T-cell (primary cell): Measurements from ENCODE around the gene PIGH. TPM values are rescaled to one million over a fixed set of nuclear protein-coding genes. Genes with fewer than 3 reads are reported as not detected.

Experiments used
- ATAC-seq, 4 experiments: fragments of 200-7000 bp in 3 of 4; fragments of 150-1000 bp in 1 of 4; cut with Tn5 transposase; replicated peaks in 1 of 4; 1 replicate in 3 of 4; 2 replicates in 1 of 4; pipeline ENCODE4 v1.10.0; 2021; ENCODE audit warnings: moderate library complexity in 3 of 4, mild to moderate bottlenecking in 2 of 4, moderate number of reproducible peaks in 1 of 4
- CTCF ChIA-PET, 2 donors: fragments of 300-600 bp; sonication (Branson Sonifier 250); formaldehyde crosslinking; loops; one replicate each; lab custom pipeline; 2022; ENCODE audit warnings: antibody characterized with exemption in 2 of 2; lab: Charles Lee
- POLR2A ChIA-PET, 2 donors: fragments of 300-600 bp; sonication (Branson Sonifier 250); formaldehyde crosslinking; loops; one replicate each; lab custom pipeline; 2022; ENCODE audit warnings: antibody characterized with exemption in 2 of 2; lab: Charles Lee
- DNase-seq, 35 experiments: peaks; one replicate each; pipeline versions ENCODE4 v3.0.0 to v3.0.0-alpha.2; 2013 to 2023
- H3K27ac ChIP-seq: one replicate; pipeline ENCODE4 v1.5.1; 2013; ENCODE audit warnings: low read length
- H3K27me3 ChIP-seq, 2 experiments: replicated peaks in 1 of 2; 1 replicate in 1 of 2; 2 replicates in 1 of 2; pipeline versions ENCODE4 v1.6.1 to v1.7.0; 2013; ENCODE audit warnings: low read length in 1 of 2, mixed read lengths in 1 of 2; ENCODE audit not compliant: control insufficient read depth in 2 of 2, insufficient read depth in 2 of 2; ENCODE audit errors: extremely low read depth in 1 of 2
- H3K36me3 ChIP-seq, 2 donors: 1 replicate in 1 of 2; 2 replicates in 1 of 2; pipeline versions ENCODE4 v1.6.1 to v1.7.0; 2013; ENCODE audit warnings: low read length in 1 of 2; ENCODE audit not compliant: control insufficient read depth in 2 of 2, insufficient read depth in 1 of 2; ENCODE audit errors: extremely low read depth in 1 of 2
- H3K4me1 ChIP-seq, 2 experiments: 1 replicate in 1 of 2; 2 replicates in 1 of 2; pipeline versions ENCODE4 v1.6.1 to v1.7.0; 2013; ENCODE audit warnings: low read length in 2 of 2, mixed read lengths in 1 of 2; ENCODE audit not compliant: insufficient read depth in 2 of 2, control insufficient read depth in 1 of 2; ENCODE audit errors: extremely low read depth in 1 of 2
- H3K4me3 ChIP-seq, 2 donors: 1 replicate in 1 of 2; 2 replicates in 1 of 2; pipeline versions ENCODE4 v1.5.1 to v1.7.0; 2013; ENCODE audit warnings: mild to moderate bottlenecking in 2 of 2, low read length in 1 of 2, moderate library complexity in 1 of 2; ENCODE audit not compliant: control insufficient read depth in 1 of 2; ENCODE audit errors: extremely low read depth in 1 of 2
- H3K9me3 ChIP-seq: 2 replicates; pipeline ENCODE4 v1.7.0; 2013
- H3K27ac Mint-ChIP-seq, 2 donors: one replicate each; pipeline ENCODE4 v1.8.0; 2020 to 2021; ENCODE audit warnings: mild to moderate bottlenecking in 2 of 2, mixed read lengths in 2 of 2
- H3K27me3 Mint-ChIP-seq, 2 donors: one replicate each; pipeline ENCODE4 v1.8.0; 2021 to 2022; ENCODE audit warnings: mixed read lengths in 2 of 2
- H3K36me3 Mint-ChIP-seq: one replicate; pipeline ENCODE4 v1.8.0; 2021; ENCODE audit warnings: mixed read lengths
- H3K4me1 Mint-ChIP-seq, 3 donors: one replicate each; pipeline ENCODE4 v1.8.0; 2020 to 2022; ENCODE audit warnings: mixed read lengths in 3 of 3, mild to moderate bottlenecking in 1 of 3
- H3K4me3 Mint-ChIP-seq, 3 donors: one replicate each; pipeline ENCODE4 v1.8.0; 2020 to 2022; ENCODE audit warnings: mild to moderate bottlenecking in 3 of 3, mixed read lengths in 3 of 3, moderate library complexity in 3 of 3
- H3K9me3 Mint-ChIP-seq, 3 donors: one replicate each; pipeline ENCODE4 v1.8.0; 2020 to 2022; ENCODE audit warnings: mixed read lengths in 3 of 3
- WGBS: methylation state at CpG from one replicate; pipeline ENCODE4 v1.1.5; 2013; ENCODE audit warnings: missing lambda C conversion rate; ENCODE audit not compliant: insufficient coverage; 5-methylcytosine and 5-hydroxymethylcytosine counted together
- total RNA-seq, 35 experiments: library from RNA in 6 of 35; stranded (reverse) in 6 of 35; fragments of 120-200 nt in 1 of 35; gene quantifications; one replicate each; pipeline versions ENCODE4 v1.2.1 to v1.2.4 and lab custom pipeline; 2013 to 2026

The PIGH gene
- total RNA-seq, 5 donors from 2014 or later (not counting 1 experiment from before 2014, with no cell fraction given): 28.7 to 46.8 (median 35.1) TPM

GRCh38 chr14:67571991-67572323 is 28.1 kb downstream of the PIGH start:
- ATAC-seq (no peak), DNase-seq (no peak)
- Histone ChIP-seq H3K9me3 (no peaks in the 10 kb centered on the region), H3K4me3 (no peak overlapping the region), H3K27ac (no peak overlapping the region), H3K36me3 (no peaks in the 10 kb centered on the region), H3K4me1 (no peaks in the 10 kb centered on the region), H3K27me3 (peaks cover 0 to 26% of the 10 kb centered on the region in 2 experiments)
- CTCF ChIA-PET: interaction anchor here (0.6 to 4.5 kb wide), 16 partner anchors 8 to 152 kb away, joined by 3 to 67 read pairs (median 4); no protein-coding TSS in a partner anchor
- POLR2A ChIA-PET: interaction anchor here in 1 of 2 donors (0.8 kb wide), 1 partner anchor 144 kb away, joined by 4 read pairs; no protein-coding TSS in a partner anchor
- Mint-ChIP-seq H3K4me1 (peaks cover 0 to 6% (median 0%) of the 10 kb centered on the region in 3 donors), H3K27me3 (peaks cover 5 to 8% of the 10 kb centered on the region in 2 donors), H3K9me3 (no peaks in the 10 kb centered on the region), H3K36me3 (no peaks in the 10 kb centered on the region), H3K4me3 (no peak overlapping the region), H3K27ac (no peak overlapping the region)
- 88% methylated on average over 13 of the region's 19 CpGs for WGBS

- Mint-ChIP-seq H3K4me3 (no peak overlapping the region), H3K36me3 (no peaks in the 10 kb centered on the region), H3K9me3 (no peaks in the 10 kb centered on the region), H3K27ac (no peak overlapping the region), H3K27me3 (peaks cover 5 to 8% of the 10 kb centered on the region in 2 donors), H3K4me1 (peaks cover 0 to 6% (median 0%) of the 10 kb centered on the region in 3 donors)
- peak; percentile 78 to 92 (median 90) for ATAC-seq
- peak; percentile 29 to 80 (median 61) for DNase-seq
- H3K9me3 ChIP-seq: no peaks in the 10 kb centered on the region
- H3K27ac ChIP-seq: no peak overlapping the region
- ChIA-PET CTCF (interaction anchor here (0.6 to 4.5 kb wide), 22 partner anchors 8 to 1346 kb away, joined by 3 to 67 read pairs (median 4); no protein-coding TSS in a partner anchor), POLR2A (interaction anchor here in 1 of 2 donors (0.8 kb wide), 1 partner anchor 144 kb away, joined by 4 read pairs; no protein-coding TSS in a partner anchor)
- H3K4me3 ChIP-seq: no peak overlapping the region
- H3K36me3 ChIP-seq: no peaks in the 10 kb centered on the region
- 34% methylated on average over 9 of the region's 14 CpGs for WGBS
- no peaks in the 10 kb centered on the region for H3K4me1 ChIP-seq
- H3K27me3 ChIP-seq: peaks cover 0 to 26% of the 10 kb centered on the region in 2 experiments
These were observed 28.6 kb downstream of the PIGH start for GRCh38 chr14:67571275-67571990.

GRCh38 chr14:67570453-67570852 is 29.6 kb downstream of the PIGH start:
- Histone ChIP-seq H3K27me3 (peaks cover 0 to 29% of the 10 kb centered on the region in 2 experiments), H3K4me1 (no peaks in the 10 kb centered on the region), H3K9me3 (no peaks in the 10 kb centered on the region), H3K36me3 (no peaks in the 10 kb centered on the region), H3K4me3 (no peak overlapping the region), H3K27ac (no peak overlapping the region)
- H3K27me3 Mint-ChIP-seq: peaks cover 5 to 8% of the 10 kb centered on the region in 2 donors
- H3K4me3 Mint-ChIP-seq: no peak overlapping the region
- no peak for DNase-seq
- no peak overlapping the region for H3K27ac Mint-ChIP-seq
- H3K4me1 Mint-ChIP-seq: peaks cover 0 to 6% (median 0%) of the 10 kb centered on the region in 3 donors
- ChIA-PET CTCF (interaction anchor here (0.5 to 4.5 kb wide), 6 partner anchors 39 to 157 kb away, joined by 3 to 67 read pairs (median 10); no protein-coding TSS in a partner anchor), POLR2A (no interaction called here)
- H3K36me3 Mint-ChIP-seq: no peaks in the 10 kb centered on the region
- WGBS: 53% methylated on average over 2 of the region's 7 CpGs
- H3K9me3 Mint-ChIP-seq: no peaks in the 10 kb centered on the region
- no peak for ATAC-seq

GRCh38 chr14:67569651-67570290 is 30.3 kb downstream of the PIGH start:
- H3K27ac Mint-ChIP-seq: no peak overlapping the region
- H3K27ac ChIP-seq: no peak overlapping the region
- H3K9me3 Mint-ChIP-seq: no peaks in the 10 kb centered on the region
- no peaks in the 10 kb centered on the region for H3K36me3 Mint-ChIP-seq
- H3K4me1 ChIP-seq: no peaks in the 10 kb centered on the region
- POLR2A ChIA-PET: no interaction called here
- H3K36me3 ChIP-seq: no peaks in the 10 kb centered on the region
- DNase-seq (no peak), ATAC-seq (no peak)
- no peak overlapping the region for H3K4me3 Mint-ChIP-seq
- H3K9me3 ChIP-seq: no peaks in the 10 kb centered on the region
- peaks cover 0 to 6% (median 0%) of the 10 kb centered on the region in 3 donors for H3K4me1 Mint-ChIP-seq
- CTCF ChIA-PET: interaction anchor here (0.5 to 4.5 kb wide), 3 partner anchors 140 to 158 kb away, joined by 3 to 67 read pairs (median 42); no protein-coding TSS in a partner anchor
- 80% methylated on average over 1 of the region's 4 CpGs for WGBS
- peaks cover 0 to 29% of the 10 kb centered on the region in 2 experiments for H3K27me3 ChIP-seq
- H3K27me3 Mint-ChIP-seq: peaks cover 5 to 8% of the 10 kb centered on the region in 2 donors
- H3K4me3 ChIP-seq: no peak overlapping the region

- ATAC-seq: no peak
- H3K4me3 ChIP-seq: no peak overlapping the region
- no peak overlapping the region for H3K27ac ChIP-seq
- H3K4me1 Mint-ChIP-seq: peaks cover 0 to 6% (median 0%) of the 10 kb centered on the region in 3 donors
- ChIA-PET CTCF (no interaction called here), POLR2A (no interaction called here)
- no peak overlapping the region for H3K4me3 Mint-ChIP-seq
- no peak overlapping the region for H3K27ac Mint-ChIP-seq
- peaks cover 0 to 28% of the 10 kb centered on the region in 2 experiments for H3K27me3 ChIP-seq
- H3K4me1 ChIP-seq: no peaks in the 10 kb centered on the region
- no peaks in the 10 kb centered on the region for H3K9me3 ChIP-seq
- no peaks in the 10 kb centered on the region for H3K36me3 ChIP-seq
- no peaks in the 10 kb centered on the region for H3K9me3 Mint-ChIP-seq
- no peak for DNase-seq
- WGBS: 92% methylated on average over 6 of the region's 11 CpGs
- peaks cover 5 to 8% of the 10 kb centered on the region in 2 donors for H3K27me3 Mint-ChIP-seq
- no peaks in the 10 kb centered on the region for H3K36me3 Mint-ChIP-seq
These were observed 30.9 kb downstream of the PIGH start for GRCh38 chr14:67569011-67569650.

GRCh38 chr14:67567654-67568053 is 32.4 kb downstream of the PIGH start:
- no peaks in the 10 kb centered on the region for H3K9me3 Mint-ChIP-seq
- no peak for ATAC-seq
- peaks cover 0 to 6% (median 0%) of the 10 kb centered on the region in 3 donors for H3K4me1 Mint-ChIP-seq
- no peak overlapping the region for H3K4me3 Mint-ChIP-seq
- no peaks in the 10 kb centered on the region for H3K9me3 ChIP-seq
- POLR2A ChIA-PET: no interaction called here
- H3K36me3 ChIP-seq: no peaks in the 10 kb centered on the region
- CTCF ChIA-PET: interaction anchor here in 1 of 2 donors (1.2 kb wide), 1 partner anchor 140 kb away, joined by 6 read pairs; no protein-coding TSS in a partner anchor
- no peak for DNase-seq
- peaks cover 0 to 23% of the 10 kb centered on the region in 2 experiments for H3K27me3 ChIP-seq
- no CpG with 5 or more reads among the region's 3 CpGs for WGBS
- no peak overlapping the region for H3K27ac Mint-ChIP-seq
- no peaks in the 10 kb centered on the region for H3K36me3 Mint-ChIP-seq
- no peak overlapping the region for H3K27ac ChIP-seq
- no peaks in the 10 kb centered on the region for H3K4me1 ChIP-seq
- H3K27me3 Mint-ChIP-seq: peaks cover 5 to 8% of the 10 kb centered on the region in 2 donors
- H3K4me3 ChIP-seq: no peak overlapping the region
